Small intestine (tissue), 7 donors: ENCODE measurements around the gene GMDS. TPM values are rescaled to one million over a fixed set of nuclear protein-coding genes. Genes with fewer than 3 reads are reported as not detected.

Experiments
- DNase-seq, 2 donors: peaks; one replicate each; pipeline versions ENCODE4 v3.0.0 to v3.0.0-alpha.2; 2013
- FAIRE-seq: peaks from 2 replicates; lab custom pipeline; 2012; peaks lifted over from hg19 to GRCh38; lab: Jason Lieb, UNC
- H3K27ac ChIP-seq, 3 donors: one replicate each; pipeline ENCODE4 v1.5.1; 2013; ENCODE audit warnings: low read length in 2 of 3, mild to moderate bottlenecking in 2 of 3, control low read depth in 1 of 3, inconsistent platforms in 1 of 3, low read depth in 1 of 3, moderate library complexity in 1 of 3
- H3K27me3 ChIP-seq, 3 donors: one replicate each; pipeline ENCODE4 v1.6.1; 2013; ENCODE audit warnings: low read length in 3 of 3, inconsistent platforms in 1 of 3; ENCODE audit not compliant: control insufficient read depth in 3 of 3, insufficient read depth in 3 of 3
- H3K36me3 ChIP-seq, 3 donors: one replicate each; pipeline ENCODE4 v1.6.1; 2013; ENCODE audit warnings: low read length in 3 of 3, inconsistent platforms in 1 of 3, low read depth in 1 of 3, mild to moderate bottlenecking in 1 of 3, moderate library complexity in 1 of 3; ENCODE audit not compliant: control insufficient read depth in 3 of 3, insufficient read depth in 2 of 3
- H3K4me1 ChIP-seq, 3 donors: one replicate each; pipeline ENCODE4 v1.6.1; 2013; ENCODE audit warnings: low read length in 2 of 3, inconsistent platforms in 1 of 3, low read depth in 1 of 3, mild to moderate bottlenecking in 1 of 3, moderate library complexity in 1 of 3; ENCODE audit not compliant: control insufficient read depth in 3 of 3, insufficient read depth in 2 of 3
- H3K4me3 ChIP-seq, 3 donors: one replicate each; pipeline ENCODE4 v1.5.1; 2013; ENCODE audit warnings: low read length in 3 of 3, control low read depth in 1 of 3, inconsistent platforms in 1 of 3, low read depth in 1 of 3, mild to moderate bottlenecking in 1 of 3, moderate library complexity in 1 of 3
- H3K9me3 ChIP-seq, 2 donors: one replicate each; pipeline ENCODE4 v1.6.1; 2013; ENCODE audit warnings: low read depth in 1 of 2, low read length in 1 of 2; ENCODE audit not compliant: control insufficient read depth in 2 of 2, insufficient read depth in 1 of 2
- WGBS, 3 donors: extraction: QIAGEN DNeasy Blood & Tissue Kit; methylation state at CpG; one replicate each; pipeline ENCODE4 v1.1.7; 2013; 5-methylcytosine and 5-hydroxymethylcytosine counted together
- polyA plus RNA-seq, 4 donors: library from polyadenylated mRNA; stranded (reverse) in 3 of 4; unstranded in 1 of 4; fragments of 200-250 nt in 3 of 4; fragments of 120-200 nt in 1 of 4; gene quantifications; one replicate each; pipeline versions ENCODE4 v1.2.1 to v1.2.3, GENCODE V29; 2013
- donor health status: healthy with polysubstance abuse.
- donor health status: control.
- donor health status: control.
- donor health status: Bipolar disorder and iron deficiency.
- donor health status: healthy.

The GMDS gene
- polyA plus RNA-seq, 4 donors = 64.5 to 243 (median 200) TPM

DNA sequence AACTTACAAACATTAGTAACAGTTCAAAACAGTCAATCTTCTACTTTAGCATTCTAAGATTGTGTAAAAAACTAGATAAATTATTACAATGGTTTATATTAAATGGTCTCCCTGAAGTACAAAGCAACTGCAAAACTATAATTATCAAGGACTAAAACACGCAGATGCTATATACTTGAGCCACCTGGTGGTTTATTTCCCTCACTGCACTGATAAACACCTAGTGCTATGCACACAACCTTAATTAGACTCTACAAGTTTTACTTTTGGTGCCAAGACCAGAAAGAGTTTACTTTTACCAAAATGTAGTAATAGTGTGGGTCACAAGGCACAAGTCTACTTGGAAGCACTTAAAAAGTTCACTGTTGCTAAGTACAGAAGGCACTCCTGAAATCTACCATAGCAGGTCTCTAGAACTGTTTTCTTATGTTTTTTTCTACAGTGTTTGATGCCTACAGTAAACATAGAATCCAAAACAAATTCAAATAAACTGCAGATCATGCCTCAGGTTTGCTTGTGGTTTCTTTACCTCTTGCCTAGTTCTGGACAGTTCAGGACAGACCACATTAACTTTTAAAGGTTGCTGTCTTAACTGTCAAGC lies 49.2 kb downstream of the GMDS start:
- WGBS, 3 donors = 3 to 10% (median 5%) methylated on average over 1 of the region's 1 CpG

DNA sequence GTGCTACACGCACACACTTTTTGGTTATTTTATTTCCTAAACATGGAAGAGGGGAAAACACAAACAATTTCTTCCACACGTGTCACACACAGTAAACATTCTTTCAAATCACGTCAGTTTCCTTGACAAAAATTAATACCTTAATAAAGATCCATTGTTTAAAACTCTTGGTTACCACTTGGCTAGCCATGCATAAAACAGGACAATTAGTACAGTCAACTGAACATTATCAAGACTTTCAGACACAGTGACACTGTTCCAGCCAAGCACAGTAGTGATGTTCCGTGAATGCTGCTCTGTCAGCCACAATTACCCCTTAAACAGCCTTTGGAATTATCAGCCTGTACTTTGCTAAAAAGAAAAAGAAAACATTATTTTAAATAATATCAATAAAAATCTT lies 50.8 kb downstream of the GMDS start:
- Histone ChIP-seq H3K9me3 (peaks cover 0 to 6% of the 10 kb centered on the region in 2 donors), H3K36me3 (peaks cover 0 to 12% (median 0%) of the 10 kb centered on the region in 3 donors), H3K4me1 (no peaks in the 10 kb centered on the region), H3K27ac (no peak overlapping the region), H3K27me3 (no peaks in the 10 kb centered on the region), H3K4me3 (no peak overlapping the region)
- WGBS, 3 donors = 83 to 89% (median 83%) methylated on average over 4 of the region's 4 CpGs
- FAIRE-seq = no peak
- no peak for DNase-seq

More for the DNA sequence above, 49.2 kb downstream of the GMDS start:
- H3K27ac ChIP-seq = no peak overlapping the region
- FAIRE-seq (peak; percentile 33), DNase-seq (peak; percentile 70 to 73)
- H3K9me3 ChIP-seq = peaks cover 0 to 6% of the 10 kb centered on the region in 2 donors
- peaks cover 0 to 12% (median 0%) of the 10 kb centered on the region in 3 donors for H3K36me3 ChIP-seq
- H3K4me1 ChIP-seq = no peaks in the 10 kb centered on the region
- no peak overlapping the region for H3K4me3 ChIP-seq
- no peaks in the 10 kb centered on the region for H3K27me3 ChIP-seq

DNA sequence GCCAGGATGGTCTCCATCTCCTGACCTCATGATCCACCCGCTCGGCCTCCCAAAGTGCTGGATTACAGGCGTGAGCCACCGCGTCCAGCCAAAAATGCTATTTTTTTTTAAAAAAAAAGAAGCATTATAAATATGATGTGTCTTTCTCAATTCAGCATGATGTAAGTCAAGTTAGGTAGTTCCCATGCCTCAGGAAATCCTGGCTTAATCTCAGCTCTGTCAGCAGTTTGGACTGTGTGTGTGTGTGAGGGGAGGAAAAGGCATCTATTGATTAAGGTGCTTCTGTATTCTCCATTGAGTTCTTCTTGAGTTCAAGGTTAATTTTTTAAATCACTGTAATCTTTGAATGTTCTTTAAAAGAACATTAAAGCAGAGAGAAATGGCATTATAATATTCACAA lies 51.5 kb downstream of the GMDS start:
- peaks cover 0 to 12% (median 0%) of the 10 kb centered on the region in 3 donors for H3K36me3 ChIP-seq
- H3K27me3 ChIP-seq = no peaks in the 10 kb centered on the region
- H3K4me3 ChIP-seq = no peak overlapping the region
- DNase-seq = no peak
- FAIRE-seq = no peak
- no peak overlapping the region for H3K27ac ChIP-seq
- whole genome bisulfite sequencing, 3 donors = 89 to 99% (median 96%) methylated on average over 5 of the region's 5 CpGs
- H3K9me3 ChIP-seq = peaks cover 0 to 6% of the 10 kb centered on the region in 2 donors
- no peaks in the 10 kb centered on the region for H3K4me1 ChIP-seq

DNA sequence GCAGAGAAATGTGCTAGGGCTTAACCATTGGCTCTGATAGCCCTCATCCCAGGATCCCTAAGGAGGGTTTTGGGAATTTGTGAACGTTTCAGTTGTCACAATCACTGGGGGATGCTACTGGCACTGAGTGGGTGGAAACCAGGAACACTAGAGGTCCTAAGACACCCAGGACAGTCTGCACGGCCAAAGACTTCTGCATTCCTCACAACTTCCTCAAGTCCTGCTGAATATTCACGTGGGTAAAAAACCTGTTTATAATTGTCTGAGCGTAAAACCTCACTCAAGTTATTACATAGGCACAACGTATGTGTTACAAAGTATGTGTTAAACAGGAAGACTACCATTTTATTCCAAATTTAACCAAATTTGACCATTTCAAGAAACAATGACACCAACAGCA lies 52.4 kb downstream of the GMDS start:
- Histone ChIP-seq H3K4me1 (no peaks in the 10 kb centered on the region), H3K36me3 (peaks cover 0 to 12% (median 0%) of the 10 kb centered on the region in 3 donors), H3K4me3 (no peak overlapping the region), H3K27ac (no peak overlapping the region), H3K27me3 (no peaks in the 10 kb centered on the region), H3K9me3 (peaks cover 0 to 6% of the 10 kb centered on the region in 2 donors)
- no peak for DNase-seq
- 82 to 86% (median 85%) methylated on average over 5 of the region's 5 CpGs for WGBS, 3 donors
- no peak for FAIRE-seq

DNA sequence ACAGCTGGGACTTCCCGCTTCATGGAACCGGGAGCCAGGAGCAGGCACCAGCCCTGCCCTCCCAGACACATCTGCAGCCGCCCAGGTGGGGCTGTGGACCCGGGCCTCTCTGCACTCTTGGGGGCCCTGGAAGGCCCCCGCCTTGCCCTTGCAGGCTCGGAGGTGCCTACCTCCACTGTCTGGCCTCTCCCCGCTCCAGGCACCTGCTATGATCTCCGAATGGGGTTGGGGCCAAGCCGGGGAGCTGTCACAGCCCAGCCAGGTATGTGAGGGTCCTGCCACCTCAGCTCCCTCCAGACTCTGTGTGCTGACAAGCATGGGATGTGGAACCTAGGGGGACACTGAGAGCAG lies 54.0 kb downstream of the GMDS start:
- Histone ChIP-seq H3K9me3 (peaks cover 0 to 6% of the 10 kb centered on the region in 2 donors), H3K36me3 (peaks cover 0 to 12% (median 0%) of the 10 kb centered on the region in 3 donors), H3K27me3 (no peaks in the 10 kb centered on the region), H3K4me3 (no peak overlapping the region), H3K4me1 (no peaks in the 10 kb centered on the region), H3K27ac (no peak overlapping the region)
- DNase-seq = no peak
- FAIRE-seq = no peak
- 91 to 99% (median 97%) methylated on average over 5 to 9 of the region's 9 CpGs for WGBS, 3 donors

DNA sequence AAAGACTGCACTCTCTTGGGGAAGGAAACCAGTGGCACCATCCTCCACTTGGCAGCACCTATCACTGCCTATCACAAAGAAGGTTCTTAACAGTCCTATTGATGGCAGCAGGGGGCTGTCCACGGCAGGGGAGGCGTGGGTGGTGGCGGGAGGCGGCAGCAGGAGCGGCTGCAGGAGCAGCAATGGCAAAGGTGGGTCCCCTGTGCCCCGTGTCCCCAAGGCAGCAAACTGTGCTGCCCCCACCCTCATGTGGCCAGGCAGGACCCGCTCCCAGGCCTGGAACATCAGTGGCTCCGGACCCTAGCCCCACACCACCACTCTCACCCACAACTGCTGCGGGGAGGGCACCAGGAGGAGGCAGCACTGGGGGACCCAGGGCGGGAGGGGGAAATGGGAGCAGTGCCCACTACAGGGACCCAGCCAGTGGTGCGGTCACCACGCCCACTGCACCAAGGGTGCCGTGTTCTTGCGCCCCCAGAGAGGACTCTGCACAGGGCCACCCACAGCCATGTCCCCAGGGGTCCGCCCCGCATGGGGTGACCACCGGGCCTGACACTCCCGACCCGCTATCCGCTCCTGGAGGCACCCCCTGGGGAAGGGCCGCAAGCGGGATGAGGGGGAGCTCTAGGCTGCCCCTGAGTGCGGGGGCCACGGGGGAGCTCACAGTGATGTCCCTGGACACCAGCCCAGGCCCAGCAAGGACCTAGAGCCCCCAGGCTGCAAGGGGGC lies 54.6 kb downstream of the GMDS start:
- H3K9me3 ChIP-seq = peaks cover 0 to 6% of the 10 kb centered on the region in 2 donors
- H3K4me3 ChIP-seq = no peak overlapping the region
- DNase-seq (no peak), FAIRE-seq (no peak)
- WGBS, 3 donors = 96 to 98% (median 97%) methylated on average over 20 to 24 of the region's 24 CpGs
- H3K27ac ChIP-seq = no peak overlapping the region
- no peaks in the 10 kb centered on the region for H3K4me1 ChIP-seq
- peaks cover 0 to 12% (median 0%) of the 10 kb centered on the region in 3 donors for H3K36me3 ChIP-seq
- no peaks in the 10 kb centered on the region for H3K27me3 ChIP-seq

DNA sequence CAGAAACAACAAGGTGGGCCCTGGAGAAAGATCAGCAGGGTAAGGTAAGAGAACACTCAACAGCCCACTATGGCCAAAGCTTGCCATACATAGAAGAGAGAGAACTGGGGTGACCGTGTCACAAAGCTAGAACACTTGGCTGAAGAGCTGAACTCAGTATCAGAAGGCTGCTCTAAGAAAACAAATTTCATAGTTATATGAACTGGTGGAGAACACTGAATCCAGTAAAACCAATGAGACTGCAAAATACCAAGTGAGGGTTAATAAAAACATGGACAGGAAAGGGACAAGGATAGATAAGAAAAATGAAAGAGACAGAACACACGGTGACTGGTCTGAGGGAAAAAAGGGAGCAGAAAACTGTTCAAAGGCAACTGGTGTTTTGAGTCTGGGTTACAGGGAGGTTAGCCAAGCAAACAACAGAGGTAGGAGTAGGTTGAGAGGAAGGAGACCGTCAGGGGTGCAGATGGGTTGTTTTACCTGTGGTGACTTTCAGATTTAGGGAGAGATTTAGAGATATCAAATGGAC lies 56.5 kb downstream of the GMDS start:
- WGBS, 3 donors = 66 to 77% (median 71%) methylated on average over 3 of the region's 3 CpGs
- DNase-seq (no peak), FAIRE-seq (no peak)
- Histone ChIP-seq H3K27ac (no peak overlapping the region), H3K36me3 (peaks cover 0 to 12% (median 0%) of the 10 kb centered on the region in 3 donors), H3K27me3 (no peaks in the 10 kb centered on the region), H3K4me3 (no peak overlapping the region), H3K9me3 (peaks cover 0 to 6% of the 10 kb centered on the region in 2 donors), H3K4me1 (no peaks in the 10 kb centered on the region)

DNA sequence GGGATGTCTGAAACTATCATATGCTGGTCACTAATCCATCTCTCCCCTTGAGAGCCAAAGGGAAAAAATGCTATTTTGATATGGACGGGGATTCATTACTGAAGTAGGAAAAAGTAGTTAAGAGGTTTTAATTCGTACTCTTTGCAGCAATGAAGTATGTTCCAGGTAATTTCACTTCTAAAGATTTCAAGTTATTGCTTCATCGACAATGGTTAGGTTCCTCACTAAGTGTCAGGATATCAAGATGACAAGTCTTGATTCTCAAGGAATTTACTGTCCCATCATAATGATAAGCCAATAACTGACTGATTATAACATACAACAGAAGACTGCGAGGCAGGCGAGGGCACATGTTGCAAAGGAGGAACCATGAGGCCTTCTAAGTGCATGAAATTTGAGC lies 57.0 kb downstream of the GMDS start:
- Histone ChIP-seq H3K4me3 (no peak overlapping the region), H3K4me1 (no peaks in the 10 kb centered on the region), H3K36me3 (peaks cover 0 to 12% (median 0%) of the 10 kb centered on the region in 3 donors), H3K9me3 (peaks cover 0 to 6% of the 10 kb centered on the region in 2 donors), H3K27ac (no peak overlapping the region), H3K27me3 (no peaks in the 10 kb centered on the region)
- DNase-seq = no peak
- WGBS, 3 donors = 89 to 96% (median 93%) methylated on average over 5 of the region's 5 CpGs
- FAIRE-seq = no peak
